SU-DHL-6 (cell line): ENCODE results near the gene LHX1.

Experiments
- H2AFZ ChIP-seq: fragments of 200-600 bp; sonication (generic); 2 replicates; pipeline ENCODE4 v1.6.1; 2014; ENCODE audit warnings: low read depth, mild to moderate bottlenecking, moderate library complexity, mixed read lengths, antibody characterized with exemption, low read length; ENCODE audit not compliant: severe bottlenecking
- H3F3A ChIP-seq: fragments of 200-600 bp; shearing (Covaris generic); 2 replicates; pipeline ENCODE4 v1.6.0; 2016; ENCODE audit warnings: antibody characterized with exemption, mild to moderate bottlenecking; ENCODE audit not compliant: insufficient read depth
- H3K27ac ChIP-seq: fragments of 200-600 bp; sonication (generic); 2 replicates; pipeline ENCODE4 v1.5.1; 2016; ENCODE audit warnings: low read depth, mild to moderate bottlenecking, low read length, moderate library complexity, mixed read lengths
- H3K27me3 ChIP-seq: fragments of 200-600 bp; sonication (generic), shearing (Covaris generic); 2 replicates; pipeline ENCODE4 v1.6.0; 2014; ENCODE audit warnings: mild to moderate bottlenecking, low read length
- H3K36me3 ChIP-seq: fragments of 200-600 bp; sonication (generic); 2 replicates; pipeline ENCODE4 v1.6.1; 2014; ENCODE audit warnings: mild to moderate bottlenecking, low read length, mixed read lengths
- H3K4me2 ChIP-seq: fragments of 300-600, 200-600 bp; shearing (Covaris generic), sonication (generic); 2 replicates; pipeline ENCODE4 v1.6.0; 2014; ENCODE audit warnings: low read length, low read depth, mild to moderate bottlenecking; ENCODE audit not compliant: poor library complexity, severe bottlenecking
- H3K4me3 ChIP-seq: fragments of 200-600 bp; sonication (generic); 2 replicates; pipeline ENCODE4 v1.5.1; 2014; ENCODE audit warnings: antibody characterized with exemption, low read length, mild to moderate bottlenecking, mixed read lengths; ENCODE audit not compliant: insufficient read depth, poor library complexity, severe bottlenecking
- H3K79me2 ChIP-seq: fragments of 200-600 bp; sonication (generic); 2 replicates; pipeline ENCODE4 v1.6.1; 2014; ENCODE audit warnings: mild to moderate bottlenecking, low read length, moderate library complexity; ENCODE audit not compliant: insufficient read depth
- H3K9ac ChIP-seq: fragments of 200-600 bp; sonication (generic); 2 replicates; pipeline ENCODE4 v1.7.0; 2014; ENCODE audit warnings: mild to moderate bottlenecking, low read length
- H3K9me2 ChIP-seq: fragments of 200-600 bp; sonication (generic); replicated peaks from 2 replicates; pipeline ENCODE4 v1.6.1; 2014; ENCODE audit warnings: low read length; ENCODE audit not compliant: insufficient read depth
- H3K9me3 ChIP-seq: fragments of 200-600 bp; sonication (generic); 2 replicates; pipeline ENCODE4 v1.6.1; 2014; ENCODE audit warnings: low read length, mixed read lengths; ENCODE audit not compliant: insufficient read depth
- H4K20me1 ChIP-seq: fragments of 200-600 bp; sonication (generic); 2 replicates; pipeline ENCODE4 v1.6.1; 2014; ENCODE audit warnings: low read depth, mild to moderate bottlenecking, antibody characterized with exemption, low read length, moderate library complexity, mixed read lengths
- CTCF ChIP-seq: fragments of 200-600 bp; sonication (generic); IDR thresholded peaks from one replicate; pipeline ENCODE4 v1.5.1; 2017; ENCODE audit warnings: antibody characterized with exemption, mild to moderate bottlenecking, low read length, moderate library complexity; ENCODE audit not compliant: insufficient read depth, poor library complexity, severe bottlenecking
- EZH2phosphoT487 ChIP-seq: fragments of 200-600 bp; sonication (generic), shearing (Covaris generic); conservative IDR thresholded peaks from 2 replicates; pipeline ENCODE4 v1.6.1; 2018; ENCODE audit warnings: mild to moderate bottlenecking, antibody characterized with exemption, low read length, moderate library complexity, mixed read lengths

The LHX1 gene

GRCh38 chr17:36934692-36935630 is 2.3 kb upstream of the LHX1 start:
- no peaks in the 10 kb centered on the region for H3K27me3 ChIP-seq
- no peaks in the 10 kb centered on the region for H3F3A ChIP-seq
- H3K4me3 ChIP-seq = no peak overlapping the region
- H3K9me3 ChIP-seq = no peaks in the 10 kb centered on the region
- H3K27ac ChIP-seq = no peak overlapping the region
- TF ChIP-seq EZH2phosphoT487 = no peak
- TF ChIP-seq CTCF = no peak
- no peaks in the 10 kb centered on the region for H3K9me2 ChIP-seq
- H3K36me3 ChIP-seq = no peaks in the 10 kb centered on the region
- H3K79me2 ChIP-seq = no peaks in the 10 kb centered on the region
- H2AFZ ChIP-seq = no peak overlapping the region
- H4K20me1 ChIP-seq = no peaks in the 10 kb centered on the region
- no peak overlapping the region for H3K9ac ChIP-seq
- H3K4me2 ChIP-seq = no peak overlapping the region

GRCh38 chr17:36935671-36936454 is 1.4 kb upstream of the LHX1 start:
- Histone ChIP-seq H3K36me3 (no peaks in the 10 kb centered on the region), H3K4me3 (no peak overlapping the region), H2AFZ (no peak overlapping the region), H3K9me2 (no peaks in the 10 kb centered on the region), H3K79me2 (no peaks in the 10 kb centered on the region), H3K4me2 (no peak overlapping the region), H3K27ac (no peak overlapping the region), H3F3A (no peaks in the 10 kb centered on the region), H3K9me3 (no peaks in the 10 kb centered on the region), H3K9ac (no peak overlapping the region), H3K27me3 (no peaks in the 10 kb centered on the region), H4K20me1 (no peaks in the 10 kb centered on the region)
- TF ChIP-seq CTCF = no peak
- TF ChIP-seq EZH2phosphoT487 = no peak

GRCh38 chr17:36936455-36937000 is 747 bp upstream of the LHX1 start:
- Histone ChIP-seq H3F3A (no peaks in the 10 kb centered on the region), H3K36me3 (no peaks in the 10 kb centered on the region), H3K9me3 (no peaks in the 10 kb centered on the region), H3K9ac (no peak overlapping the region), H4K20me1 (no peaks in the 10 kb centered on the region), H3K9me2 (no peaks in the 10 kb centered on the region), H3K79me2 (no peaks in the 10 kb centered on the region), H3K27me3 (no peaks in the 10 kb centered on the region), H3K4me3 (no peak overlapping the region), H3K4me2 (no peak overlapping the region), H2AFZ (no peak overlapping the region), H3K27ac (no peak overlapping the region)
- TF ChIP-seq CTCF (no peak), EZH2phosphoT487 (no peak)
